HepG2 (cell line): Measurements from ENCODE around the gene GALNT10. TPM values are rescaled to one million over a fixed set of nuclear protein-coding genes. Genes with fewer than 3 reads are reported as not detected.

ENCODE experiments used
- ATAC-seq: fragments of 200-7000 bp; cut with Tn5 transposase; 3 replicates; pipeline ENCODE4 v1.9.1; 2020; ENCODE audit warnings: mild to moderate bottlenecking, moderate library complexity
- BruUV-seq: library from RNA; stranded (reverse); fragments of 400-500 nt; replicated peaks from 2 replicates; lab custom pipeline; 2021; lab: Mats Ljungman, UMichigan
- CTCF ChIA-PET: fragments of 300-600 bp; formaldehyde crosslinking; extraction: SDS; loops from one replicate; lab custom pipeline; 2021; ENCODE audit warnings: low total read pairs, inconsistent platforms, low intra/inter-chr PET ratio; lab: Yijun Ruan, JAX
- POLR2A ChIA-PET: fragments of 350-600 bp; sonication (Branson Sonifier 250); formaldehyde crosslinking; loops from one replicate; lab custom pipeline; 2020; ENCODE audit warnings: antibody characterized with exemption, inconsistent platforms; lab: Yijun Ruan, JAX
- DNase-seq: peaks from one replicate; pipeline ENCODE4 v3.0.0-alpha.2; 2015; ENCODE audit warnings: low spot score
- FAIRE-seq: peaks from 3 replicates; lab custom pipeline; 2011; peaks lifted over from hg19 to GRCh38; lab: Jason Lieb, UNC
- H2AFZ ChIP-seq: one replicate; pipeline ENCODE4 v1.6.1; 2011; ENCODE audit warnings: low read length, inconsistent platforms
- H3K27ac ChIP-seq: fragments of 300-600 bp; 3 replicates; pipeline ENCODE4 v1.8.0; 2011; ENCODE audit warnings: mixed run types, mild to moderate bottlenecking, mixed read lengths, low read length, inconsistent platforms; ENCODE audit not compliant: insufficient read depth; ENCODE audit errors: extremely low read length
- H3K27me3 ChIP-seq, 2 experiments: fragments of 200-600 bp in 1 of 2; 2 replicates in 1 of 2; 3 replicates in 1 of 2; pipeline versions ENCODE4 v1.6.0 to v1.8.0; 2011; ENCODE audit warnings: low read length in 2 of 2, mild to moderate bottlenecking in 2 of 2, moderate library complexity in 2 of 2, inconsistent platforms in 1 of 2; ENCODE audit not compliant: insufficient read depth in 2 of 2, control insufficient read depth in 1 of 2
- H3K36me3 ChIP-seq, 2 experiments: fragments of 200-600 bp in 1 of 2; replicated peaks in 1 of 2; 2 replicates in 1 of 2; 3 replicates in 1 of 2; pipeline versions ENCODE4 v1.5.1 to v1.8.0; 2011; ENCODE audit warnings: low read length in 2 of 2, inconsistent platforms in 1 of 2; ENCODE audit not compliant: insufficient read depth in 2 of 2, control insufficient read depth in 1 of 2
- H3K4me1 ChIP-seq: 2 replicates; pipeline ENCODE4 v1.5.1; 2012; ENCODE audit warnings: low read length, inconsistent platforms; ENCODE audit not compliant: insufficient read depth
- H3K4me2 ChIP-seq: 2 replicates; pipeline ENCODE4 v1.6.0; 2011; ENCODE audit warnings: low read depth, low read length, inconsistent platforms
- H3K4me3 ChIP-seq, 3 experiments: fragments of 200-600 bp in 1 of 3; sonication (generic), shearing (Covaris generic) in 1 of 3; replicated peaks in 1 of 3; 2 replicates each; pipeline ENCODE4 v1.5.1; 2011 to 2016; ENCODE audit warnings: low read length in 3 of 3, inconsistent platforms in 2 of 3, low read depth in 2 of 3, mild to moderate bottlenecking in 2 of 3, control low read depth in 1 of 3, mixed read lengths in 1 of 3; ENCODE audit not compliant: insufficient read depth in 1 of 3
- H3K79me2 ChIP-seq: one replicate; pipeline ENCODE4 v1.6.1; 2011; ENCODE audit warnings: low read length, inconsistent platforms; ENCODE audit not compliant: insufficient read depth
- H3K9ac ChIP-seq: 2 replicates; pipeline ENCODE4 v1.6.0; 2011; ENCODE audit warnings: mild to moderate bottlenecking, low read depth, low read length, inconsistent platforms; ENCODE audit not compliant: insufficient read depth
- H3K9me3 ChIP-seq: 2 replicates; pipeline ENCODE4 v1.5.1; 2012; ENCODE audit warnings: mild to moderate bottlenecking, low read length
- H4K20me1 ChIP-seq: 2 replicates; pipeline ENCODE4 v1.6.0; 2011; ENCODE audit warnings: inconsistent platforms, mild to moderate bottlenecking, low read length, moderate library complexity; ENCODE audit not compliant: insufficient read depth
- ADNP ChIP-seq: sonication (generic); formaldehyde crosslinking; IDR thresholded peaks from 2 replicates; pipeline ENCODE4 v1.4.0; 2020; ENCODE audit warnings: missing genetic modification reagents
- ATF1 ChIP-seq: IDR thresholded peaks from 2 replicates; pipeline ENCODE4 v1.6.1; 2016; ENCODE audit warnings: mild to moderate bottlenecking, control low read depth
- CENPBD1 ChIP-seq: sonication (generic); formaldehyde crosslinking; IDR thresholded peaks from 2 replicates; pipeline ENCODE4 v1.8.0; 2022; ENCODE audit warnings: missing genetic modification reagents, low read depth, mild to moderate bottlenecking, borderline replicate concordance
- GLI4 ChIP-seq: sonication (generic); formaldehyde crosslinking; IDR thresholded peaks from 2 replicates; pipeline ENCODE4 v1.5.1; 2020; ENCODE audit warnings: missing genetic modification reagents, mild to moderate bottlenecking, moderate library complexity, borderline replicate concordance
- ZBTB37 ChIP-seq: sonication (generic); formaldehyde crosslinking; IDR thresholded peaks from 2 replicates; pipeline ENCODE4 v1.4.0; 2020; ENCODE audit warnings: mild to moderate bottlenecking, missing genetic modification reagents
- ZHX2 ChIP-seq, 2 experiments: sonication (generic) in 1 of 2; formaldehyde crosslinking in 1 of 2; IDR thresholded peaks; 2 replicates each; pipeline versions ENCODE4 v1.6.1 to v1.9.0; 2014 to 2022; ENCODE audit warnings: antibody characterized with exemption in 1 of 2, borderline replicate concordance in 1 of 2, inconsistent platforms in 1 of 2, low read depth in 1 of 2, missing genetic modification reagents in 1 of 2
- ZMYM2 ChIP-seq: sonication (generic); formaldehyde crosslinking; IDR thresholded peaks from 2 replicates; pipeline ENCODE4 v1.8.0; 2022; ENCODE audit warnings: mild to moderate bottlenecking, missing genetic modification reagents
- ZNF138 ChIP-seq: sonication (generic); formaldehyde crosslinking; IDR thresholded peaks from 2 replicates; pipeline ENCODE4 v1.5.0; 2020; ENCODE audit warnings: mild to moderate bottlenecking, low read depth, missing genetic modification reagents
- ZNF20 ChIP-seq: sonication (generic); formaldehyde crosslinking; IDR thresholded peaks from 2 replicates; pipeline ENCODE4 v1.4.0; 2020; ENCODE audit warnings: mild to moderate bottlenecking, moderate library complexity, missing genetic modification reagents
- ZNF367 ChIP-seq: sonication (generic); formaldehyde crosslinking; IDR thresholded peaks from 2 replicates; pipeline ENCODE4 v1.4.0; 2020; ENCODE audit warnings: missing genetic modification reagents, borderline replicate concordance
- ZNF430 ChIP-seq: sonication (generic); formaldehyde crosslinking; IDR thresholded peaks from 2 replicates; pipeline ENCODE4 v1.9.0; 2021; ENCODE audit warnings: mild to moderate bottlenecking, missing genetic modification reagents
- ZSCAN21 ChIP-seq: sonication (generic); formaldehyde crosslinking; IDR thresholded peaks from 2 replicates; pipeline ENCODE4 v1.8.0; 2022; ENCODE audit warnings: mild to moderate bottlenecking, missing genetic modification reagents, moderate library complexity, borderline replicate concordance
- ZSCAN29 ChIP-seq: sonication (generic); formaldehyde crosslinking; conservative IDR thresholded peaks from 2 replicates; pipeline ENCODE4 v1.4.0; 2020; ENCODE audit warnings: mild to moderate bottlenecking, missing genetic modification reagents
- ZSCAN30 ChIP-seq: sonication (generic); formaldehyde crosslinking; IDR thresholded peaks from 2 replicates; pipeline ENCODE4 v1.5.0; 2020; ENCODE audit warnings: mild to moderate bottlenecking, missing genetic modification reagents
- WGBS: methylation state at CpG from one replicate; pipeline ENCODE4 v1.1.6; 2017; ENCODE audit warnings: low lambda C conversion rate; 5-methylcytosine and 5-hydroxymethylcytosine counted together
- in situ Hi-C: cut with HindIII; loops from 2 replicates; pipeline ENCODE4 v1.10.0; 2017; ENCODE audit warnings: low pct_unique_long_range_greater_than_20kb; ENCODE audit not compliant: extremely low pct_ligation_motif_present
- intact Hi-C: fragments of 100-400 bp; cut with micrococcal nuclease; formaldehyde crosslinking; loops from one replicate; pipeline ENCODE4 v1.10.0; 2022; ENCODE audit not compliant: unreplicated experiment
- polyA plus RNA-seq, 8 experiments: library from polyadenylated mRNA; depleted of rRNA in 3 of 8; stranded (reverse) in 7 of 8; unstranded in 1 of 8; fragments of >200 nt; fragmentation: Illumina TruSeq in 4 of 8; extraction: Trizol in 4 of 8; gene quantifications; 2 replicates each; pipeline versions ENCODE4 v1.2.1 to v1.2.3, GENCODE V29; 2011 to 2016; ENCODE audit warnings: low read depth in 4 of 8, missing spikeins in 1 of 8, mixed read lengths in 1 of 8; ENCODE audit not compliant: insufficient read depth in 1 of 8
- total RNA-seq, 5 experiments: library from RNA; depleted of rRNA; stranded (reverse); fragments of >200 nt; fragmentation: Illumina TruSeq; extraction: Trizol; gene quantifications; 2 replicates each; pipeline ENCODE4 v1.2.3, GENCODE V29; 2016; ENCODE audit warnings: low read depth in 1 of 5

The GALNT10 gene
- total and polyA plus RNA-seq, 2 of the 13 experiments (the other 11 are each of a cell fraction or from before 2014, with no cell fraction given): 8.1 to 11.2 TPM

- TF ChIP-seq ZBTB37 (CRISPR knock-in tag): no peak
Measured at GRCh38 chr5:154240595-154240994, 50.1 kb downstream of the GALNT10 start (continued).

GRCh38 chr5:154241021-154241420, 50.5 kb downstream of the GALNT10 start:
- ChIA-PET POLR2A (no interaction called here), CTCF (no interaction called here)
- H3K36me3 ChIP-seq: no peaks in the 10 kb centered on the region
- no peak overlapping the region for H2AFZ ChIP-seq
- no peak overlapping the region for H3K4me2 ChIP-seq
- ATAC-seq (no peak), DNase-seq (no peak), FAIRE-seq (no peak)
- no peaks in the 10 kb centered on the region for H4K20me1 ChIP-seq
- H3K9me3 ChIP-seq: no peaks in the 10 kb centered on the region
- no peaks in the 10 kb centered on the region for H3K79me2 ChIP-seq
- intact Hi-C loops (no loop called here), in situ Hi-C loops (no loop called here)
- H3K27me3 ChIP-seq: no peaks in the 10 kb centered on the region
- H3K4me3 ChIP-seq: no peak overlapping the region
- no TSS peak for BruUV-seq
- no peak overlapping the region for H3K27ac ChIP-seq
- H3K9ac ChIP-seq: no peak overlapping the region
- 89% methylated on average over 4 of the region's 4 CpGs for WGBS
- no peaks in the 10 kb centered on the region for H3K4me1 ChIP-seq
- TF ChIP-seq ZSCAN21 (CRISPR knock-in tag): no peak
- TF ChIP-seq ATF1: no peak
- no peak for TF ChIP-seq ZNF20 (CRISPR knock-in tag)
- TF ChIP-seq ZNF430 (CRISPR knock-in tag): no peak
- no peak for TF ChIP-seq ZSCAN30 (CRISPR knock-in tag)
- no peak for TF ChIP-seq CENPBD1
- TF ChIP-seq ZSCAN29: no peak
- TF ChIP-seq ADNP: no peak
- no peak for TF ChIP-seq ZNF367 (CRISPR knock-in tag)
- TF ChIP-seq ZMYM2 (CRISPR knock-in tag): no peak
- no peak for TF ChIP-seq ZNF138 (CRISPR knock-in tag)
- no peak for TF ChIP-seq ZBTB37 (CRISPR knock-in tag)
- no peak for TF ChIP-seq ZHX2 (IDR thresholded peaks at IDR 0.05; ENCODE audit: low read depth)
- no peak for TF ChIP-seq ZHX2 (CRISPR knock-in tag; IDR thresholded peaks at IDR 0.05; ENCODE audit: borderline replicate concordance)
- no peak for TF ChIP-seq GLI4 (CRISPR knock-in tag)
